ENCODE data around the gene EHMT1. TPM values are rescaled to one million over a fixed set of nuclear protein-coding genes. Genes with fewer than 3 reads are reported as not detected.

The EHMT1 gene
- total and polyA plus RNA-seq, 9 of the 15 experiments (the other 6 are each of a cell fraction or from before 2014, with no cell fraction given) = 2.2 to 76.0 (median 36.4) TPM

GRCh38 chr9:137709411-137710101, 90.8 kb downstream of the EHMT1 start:
- ATAC-seq = no peak
- WGBS (ENCODE audit: insufficient coverage, low coverage, missing lambda C conversion rate) = 88% methylated on average over 13 of the region's 14 CpGs
- no peak overlapping the region; a peak in 1 of 4 replicates for H3K9ac ChIP-seq (ENCODE audit: insufficient read depth in 1 of 2, low read depth in 2 of 2, low read length in 2 of 2)
- H3K9me1 ChIP-seq (ENCODE audit: control insufficient read depth, insufficient read depth, low read length) = no peaks in the 10 kb centered on the region
- no peaks in the 10 kb centered on the region for H3K27me3 ChIP-seq (ENCODE audit: control insufficient read depth in 2 of 2, insufficient read depth in 2 of 2, low read length in 2 of 2)
- peaks cover 50% of the 10 kb centered on the region for H3K79me2 ChIP-seq (ENCODE audit: control insufficient read depth, insufficient read depth, low read length)
- H3K36me3 ChIP-seq (ENCODE audit: control insufficient read depth, insufficient read depth, low read length) = peaks cover 32% of the 10 kb centered on the region; the same call in 2 of the 3 replicates
- ChIA-PET CTCF (ENCODE audit: low intra/inter-chr PET ratio) (no interaction called here), POLR2A (no interaction called here)
- in situ Hi-C loops (cut with MboI) = no loop called here
- H3K9me3 ChIP-seq (replicated peaks; ENCODE audit: control insufficient read depth, insufficient read depth, low read depth, low read length) = no peaks in the 10 kb centered on the region; the same call in 1 of the 2 replicates
- H3K4me2 ChIP-seq (ENCODE audit: insufficient read depth, low read length) = no peak overlapping the region
- no peak overlapping the region for H2AFZ ChIP-seq (ENCODE audit: low read depth, low read length)
- intact Hi-C loops (cut with micrococcal nuclease) = no loop called here
- no peak overlapping the region for H3K27ac ChIP-seq (ENCODE audit: extremely low read depth, low read depth, low read length)
- H3K4me1 ChIP-seq (replicated peaks in 1 of 2; ENCODE audit: control insufficient read depth in 2 of 2, insufficient read depth in 2 of 2, low read length in 2 of 2) = peaks cover 6 to 26% of the 10 kb centered on the region in 2 experiments; a peak in 3 of 5 replicates
- H3K4me3 ChIP-seq = no peak overlapping the region
- no peak for TF ChIP-seq ETS1 (conservative IDR thresholded peaks at IDR 0.05; ENCODE audit: control insufficient read depth, low read depth, low read length)
- no peak for TF ChIP-seq PRMT5 (CRISPR knock-in tag; IDR thresholded peaks at IDR 0.05)
- TF ChIP-seq POU5F1 (IDR thresholded peaks at IDR 0.05; ENCODE audit: borderline replicate concordance, low read depth, low read length, partially characterized antibody) = no peak
- TF ChIP-seq XRCC3 (IDR thresholded peaks at IDR 0.05) = no peak
- no peak for TF ChIP-seq CREB3 (tag; conservative IDR thresholded peaks at IDR 0.05; ENCODE audit: low read depth)
- TF ChIP-seq SMARCB1 (IDR thresholded peaks at IDR 0.05; ENCODE audit: insufficient read length, low read depth) = no peak
- TF ChIP-seq, protein P1, sequence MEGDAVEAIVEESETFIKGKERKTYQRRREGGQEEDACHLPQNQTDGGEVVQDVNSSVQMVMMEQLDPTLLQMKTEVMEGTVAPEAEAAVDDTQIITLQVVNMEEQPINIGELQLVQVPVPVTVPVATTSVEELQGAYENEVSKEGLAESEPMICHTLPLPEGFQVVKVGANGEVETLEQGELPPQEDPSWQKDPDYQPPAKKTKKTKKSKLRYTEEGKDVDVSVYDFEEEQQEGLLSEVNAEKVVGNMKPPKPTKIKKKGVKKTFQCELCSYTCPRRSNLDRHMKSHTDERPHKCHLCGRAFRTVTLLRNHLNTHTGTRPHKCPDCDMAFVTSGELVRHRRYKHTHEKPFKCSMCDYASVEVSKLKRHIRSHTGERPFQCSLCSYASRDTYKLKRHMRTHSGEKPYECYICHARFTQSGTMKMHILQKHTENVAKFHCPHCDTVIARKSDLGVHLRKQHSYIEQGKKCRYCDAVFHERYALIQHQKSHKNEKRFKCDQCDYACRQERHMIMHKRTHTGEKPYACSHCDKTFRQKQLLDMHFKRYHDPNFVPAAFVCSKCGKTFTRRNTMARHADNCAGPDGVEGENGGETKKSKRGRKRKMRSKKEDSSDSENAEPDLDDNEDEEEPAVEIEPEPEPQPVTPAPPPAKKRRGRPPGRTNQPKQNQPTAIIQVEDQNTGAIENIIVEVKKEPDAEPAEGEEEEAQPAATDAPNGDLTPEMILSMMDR (IDR thresholded peaks at IDR 0.05 in 2 of 3, conservative IDR thresholded peaks at IDR 0.05 in 1 of 3; ENCODE audit: insufficient read depth in 2 of 3, low read depth in 1 of 3, low read length in 3 of 3) = 0 out of 6 replicates have a peak, but pooled peaks of 1 of the 3 experiments have one; percentile 12
- FAIRE-seq = no peak
- H4K20me1 ChIP-seq (replicated peaks; ENCODE audit: control insufficient read depth, insufficient read depth, low read length) = peaks cover 5% of the 10 kb centered on the region; the same call in 1 of the 2 replicates
- no TSS peak for BruUV-seq (replicated peaks)
- DNase-seq (ENCODE audit: extremely low read depth in 1 of 4, low spot score in 3 of 4) = no peak
